ENCODE measurements around the gene HMGCLL1.

DNA sequence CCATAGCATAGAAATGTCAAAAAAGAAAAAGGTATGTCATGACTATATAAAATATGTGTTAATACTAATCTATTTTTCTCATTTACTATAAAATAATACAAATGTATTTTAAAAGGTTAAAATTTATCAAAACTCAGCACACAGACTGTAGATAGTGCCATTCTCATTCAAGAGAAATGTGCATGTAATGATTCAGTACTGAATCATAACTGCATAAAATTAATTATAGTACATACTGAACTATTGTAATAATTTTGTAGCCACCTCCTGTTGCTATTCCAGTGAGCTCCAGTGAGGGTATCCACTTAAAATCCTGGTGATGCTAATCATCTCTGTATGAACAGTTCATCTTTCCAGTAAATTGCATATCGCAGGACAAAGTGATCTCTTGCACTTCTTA, 82.8 kb downstream of the HMGCLL1 start:
- TF ChIP-seq, protein P1, sequence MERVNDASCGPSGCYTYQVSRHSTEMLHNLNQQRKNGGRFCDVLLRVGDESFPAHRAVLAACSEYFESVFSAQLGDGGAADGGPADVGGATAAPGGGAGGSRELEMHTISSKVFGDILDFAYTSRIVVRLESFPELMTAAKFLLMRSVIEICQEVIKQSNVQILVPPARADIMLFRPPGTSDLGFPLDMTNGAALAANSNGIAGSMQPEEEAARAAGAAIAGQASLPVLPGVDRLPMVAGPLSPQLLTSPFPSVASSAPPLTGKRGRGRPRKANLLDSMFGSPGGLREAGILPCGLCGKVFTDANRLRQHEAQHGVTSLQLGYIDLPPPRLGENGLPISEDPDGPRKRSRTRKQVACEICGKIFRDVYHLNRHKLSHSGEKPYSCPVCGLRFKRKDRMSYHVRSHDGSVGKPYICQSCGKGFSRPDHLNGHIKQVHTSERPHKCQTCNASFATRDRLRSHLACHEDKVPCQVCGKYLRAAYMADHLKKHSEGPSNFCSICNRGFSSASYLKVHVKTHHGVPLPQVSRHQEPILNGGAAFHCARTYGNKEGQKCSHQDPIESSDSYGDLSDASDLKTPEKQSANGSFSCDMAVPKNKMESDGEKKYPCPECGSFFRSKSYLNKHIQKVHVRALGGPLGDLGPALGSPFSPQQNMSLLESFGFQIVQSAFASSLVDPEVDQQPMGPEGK (CRISPR knock-in tag; IDR thresholded peaks at IDR 0.05; ENCODE audit: borderline replicate concordance), result no peak
- TF ChIP-seq ZFP30 (CRISPR knock-in tag; IDR thresholded peaks at IDR 0.05), result no peak
- TF ChIP-seq ZFP3 (CRISPR knock-in tag; IDR thresholded peaks at IDR 0.05), result no peak
- TF ChIP-seq, protein P2, sequence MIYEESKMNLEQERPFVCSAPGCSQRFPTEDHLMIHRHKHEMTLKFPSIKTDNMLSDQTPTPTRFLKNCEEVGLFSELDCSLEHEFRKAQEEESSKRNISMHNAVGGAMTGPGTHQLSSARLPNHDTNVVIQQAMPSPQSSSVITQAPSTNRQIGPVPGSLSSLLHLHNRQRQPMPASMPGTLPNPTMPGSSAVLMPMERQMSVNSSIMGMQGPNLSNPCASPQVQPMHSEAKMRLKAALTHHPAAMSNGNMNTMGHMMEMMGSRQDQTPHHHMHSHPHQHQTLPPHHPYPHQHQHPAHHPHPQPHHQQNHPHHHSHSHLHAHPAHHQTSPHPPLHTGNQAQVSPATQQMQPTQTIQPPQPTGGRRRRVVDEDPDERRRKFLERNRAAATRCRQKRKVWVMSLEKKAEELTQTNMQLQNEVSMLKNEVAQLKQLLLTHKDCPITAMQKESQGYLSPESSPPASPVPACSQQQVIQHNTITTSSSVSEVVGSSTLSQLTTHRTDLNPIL (CRISPR knock-in tag; IDR thresholded peaks at IDR 0.05; ENCODE audit: low read depth), result no peak

All from SK-N-SH treated with all-trans-retinoic acid at 6 μM for 48 hours (cell line).